Endometrial microvascular endothelial cells (primary cell): ENCODE data around the gene NOP56. TPM values are rescaled to one million over a fixed set of nuclear protein-coding genes. Genes with fewer than 3 reads are reported as not detected.
"Not testable (repeated sequence)": the region's sequence is repeated elsewhere in the genome, so short reads cannot be mapped to it uniquely, and the experiment has no call there.

Experiments used
- in situ Hi-C: cut with HindIII; loops from 2 replicates; pipeline ENCODE4 v1.10.0; 2017; ENCODE audit warnings: low sequenced_read_pairs, low pct_unique_long_range_greater_than_20kb; ENCODE audit errors: inconsistent ontology term
- total RNA-seq: library from RNA; depleted of rRNA; stranded (reverse); fragments of >200 nt; gene quantifications from one replicate; pipeline ENCODE4 v1.2.3, GENCODE V29; 2015; ENCODE audit errors: inconsistent ontology term

The NOP56 gene
- total RNA-seq, 1 donor from 2014 or later: 190 TPM

DNA sequence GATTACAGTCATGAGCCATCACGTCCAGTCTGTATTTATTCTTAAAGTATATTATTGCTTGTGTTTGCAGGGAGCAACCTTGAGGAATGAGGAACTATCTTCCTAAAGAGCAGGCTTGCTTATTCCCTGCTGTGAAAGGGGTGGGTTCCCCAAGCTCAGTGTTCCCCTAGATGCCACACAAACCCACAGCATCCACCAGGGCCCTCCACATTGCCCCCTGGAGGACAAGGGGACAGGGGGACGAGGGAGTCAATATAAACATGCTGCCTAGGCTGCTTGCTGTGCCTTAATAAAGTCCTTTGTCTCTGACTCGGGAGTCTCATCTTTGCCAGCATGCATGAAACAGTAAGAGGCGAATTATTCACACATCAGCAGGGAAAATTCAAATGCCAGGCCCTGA lies 19.5 kb downstream of the NOP56 start:
- in situ Hi-C loops: no loop called here

DNA sequence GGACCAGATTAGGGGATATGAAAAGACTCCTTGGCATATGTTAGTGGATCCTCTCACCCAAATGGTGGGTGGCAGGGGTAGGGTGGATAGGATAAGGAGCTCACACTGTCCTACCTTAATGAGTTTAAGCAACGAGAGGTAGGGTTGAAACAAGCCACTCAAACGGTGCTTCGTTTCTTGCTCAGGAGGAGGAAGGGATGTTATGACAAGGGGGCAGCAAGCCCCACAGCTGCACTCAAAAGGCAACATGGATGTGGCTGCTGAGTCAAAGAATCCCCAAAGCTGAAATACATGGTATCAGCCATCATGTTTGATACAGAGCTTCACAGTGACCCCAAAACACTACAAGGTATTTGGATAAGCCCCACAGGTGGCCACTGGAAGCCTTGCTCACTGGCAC lies 20.0 kb downstream of the NOP56 start:
- in situ Hi-C loops: no loop called here

DNA sequence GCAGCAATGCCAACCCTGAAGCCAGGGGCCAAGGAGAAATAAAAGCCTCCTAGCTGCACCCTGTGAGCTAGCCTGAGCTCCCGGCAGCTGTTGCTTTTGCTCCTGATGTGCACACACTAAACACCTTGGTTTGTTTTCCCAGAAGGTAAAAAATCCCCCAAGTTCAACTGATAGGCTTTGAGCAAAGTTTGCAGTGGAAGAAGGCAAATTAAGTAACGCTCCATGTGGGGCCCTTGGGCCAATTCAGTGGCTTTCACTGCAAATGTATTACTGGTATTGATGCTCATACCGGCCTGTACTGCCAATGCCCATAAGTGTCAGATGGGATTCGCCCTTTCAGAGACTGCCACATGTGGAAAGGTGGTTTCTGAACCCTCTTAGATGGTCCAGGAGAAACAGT lies 21.0 kb downstream of the NOP56 start:
- in situ Hi-C loops: no loop called here

DNA sequence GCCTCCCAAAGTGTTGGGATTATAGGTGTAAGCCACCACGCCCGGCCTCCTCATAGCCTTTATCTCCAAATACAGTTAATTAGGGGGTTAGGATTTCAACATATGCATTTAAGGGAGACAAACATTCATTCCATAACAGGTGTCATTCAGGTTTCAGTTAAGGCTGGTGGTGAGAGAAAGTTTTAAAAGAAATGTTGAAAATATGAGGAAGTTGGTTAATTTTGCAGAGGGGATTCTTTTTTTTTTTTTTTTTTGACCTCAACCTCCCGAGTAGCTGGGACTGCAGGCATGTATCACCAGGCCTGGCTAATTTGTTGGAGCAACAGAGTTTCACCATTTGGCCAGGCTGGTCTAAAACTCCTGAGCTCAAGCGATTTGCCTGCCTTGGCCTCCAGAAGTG lies 27.6 kb downstream of the NOP56 start:
- in situ Hi-C loops: no loop called here

DNA sequence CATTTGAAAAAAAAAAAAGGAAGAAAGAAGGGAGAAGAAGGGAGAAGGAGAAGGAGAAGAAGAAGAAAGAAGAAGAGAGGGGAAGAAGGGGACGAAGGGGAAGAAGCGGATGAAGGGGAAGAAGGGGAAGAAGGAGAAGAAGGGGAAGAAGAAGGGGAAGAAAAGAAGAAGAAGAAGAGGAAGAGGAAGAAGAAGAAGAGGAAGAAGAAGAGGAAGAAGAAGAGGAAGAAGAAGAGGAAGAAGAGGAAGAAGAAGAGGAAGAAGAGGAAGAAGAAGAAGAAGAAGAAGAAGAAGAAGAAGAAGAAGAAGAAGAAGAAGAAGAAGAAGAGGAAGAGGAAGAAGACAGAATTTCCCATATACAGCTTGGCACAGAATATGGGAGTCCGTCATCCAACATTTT lies 29.6 kb downstream of the NOP56 start:
- in situ Hi-C loops: not testable (repeated sequence)

DNA sequence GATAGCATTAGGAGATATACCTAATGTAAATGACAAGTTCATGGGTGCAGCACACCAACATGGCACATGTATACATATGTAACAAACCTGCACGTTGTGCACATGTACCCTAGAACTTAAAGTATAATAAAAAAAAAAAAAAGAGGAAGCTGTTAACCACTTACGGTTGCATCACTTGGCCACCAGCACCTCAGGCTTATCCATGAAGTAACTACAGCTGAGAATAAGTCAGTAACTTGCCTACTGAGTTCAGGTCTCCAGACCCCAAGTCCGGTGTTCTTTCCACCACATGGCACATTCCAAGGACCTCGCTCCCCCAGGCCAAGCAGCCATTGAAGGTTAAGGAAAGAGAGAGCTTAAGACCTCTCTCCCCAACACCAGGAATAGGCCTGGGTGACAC lies 32.4 kb downstream of the NOP56 start:
- in situ Hi-C loops: not testable (repeated sequence)

DNA sequence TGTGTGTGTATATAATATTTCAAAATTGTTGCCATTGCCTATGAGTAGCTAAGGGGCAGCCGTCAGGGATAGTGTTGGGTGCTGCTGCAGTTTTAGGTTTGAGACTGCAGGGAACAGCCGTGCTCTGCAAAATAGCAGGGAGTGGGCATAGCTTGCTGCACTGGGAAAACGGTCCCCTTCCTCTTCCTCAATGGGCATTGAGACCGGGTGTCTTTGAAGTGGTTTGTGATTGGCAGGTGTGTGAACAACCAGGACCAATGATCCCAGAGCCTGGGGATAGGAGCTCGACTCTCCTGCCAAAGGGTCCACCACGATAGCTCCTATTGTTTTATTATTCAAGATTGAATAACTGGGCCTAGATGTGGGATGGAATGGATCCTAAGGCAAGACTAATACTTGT lies 35.1 kb downstream of the NOP56 start:
- in situ Hi-C loops: no loop called here

DNA sequence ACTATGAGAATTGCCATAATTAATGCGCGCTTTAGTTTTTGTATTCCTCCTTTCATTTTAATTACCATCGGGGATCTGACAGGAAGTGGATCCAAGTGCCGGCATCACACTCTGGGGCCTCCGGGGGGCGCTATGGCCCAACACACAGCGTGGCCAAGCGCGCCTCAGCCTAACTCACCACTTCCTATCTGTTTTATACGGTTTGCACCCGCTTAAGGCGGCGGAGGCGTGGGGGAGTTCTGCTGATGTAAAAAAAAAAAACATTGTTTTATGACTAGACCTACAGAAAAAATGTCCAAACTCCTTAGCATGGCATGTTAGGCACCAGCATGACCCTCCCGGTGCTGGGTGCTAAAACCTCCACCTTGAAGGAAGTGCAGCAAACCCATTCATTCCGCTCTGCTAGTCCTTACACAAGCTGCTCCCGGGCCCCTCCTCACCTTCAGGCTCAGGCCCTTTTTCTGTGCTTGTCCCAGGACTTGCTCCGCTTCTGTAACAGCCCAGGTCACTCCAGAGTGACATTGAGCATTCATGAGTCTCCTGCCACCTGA lies 35.7 kb downstream of the NOP56 start:
- in situ Hi-C loops: no loop called here

DNA sequence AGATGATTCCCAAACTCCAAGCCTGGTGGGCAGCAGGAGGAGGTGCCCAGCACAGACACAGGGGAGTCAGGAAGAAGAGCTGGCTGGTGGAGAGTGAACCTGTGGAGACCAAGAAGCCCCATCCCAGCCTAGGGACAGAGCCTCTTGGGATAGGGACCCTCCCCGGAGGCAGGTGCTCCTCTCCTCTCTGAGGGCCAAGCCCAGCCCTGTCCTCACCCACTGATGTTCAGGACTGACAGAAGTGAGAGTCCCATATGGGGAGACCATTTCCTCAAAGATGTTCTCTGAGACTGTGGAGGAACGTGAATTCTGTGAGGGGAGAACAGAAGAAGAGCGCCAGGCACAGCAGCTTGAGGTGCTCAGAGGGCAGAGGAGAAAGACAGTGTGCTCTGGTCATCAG lies 37.8 kb downstream of the NOP56 start:
- in situ Hi-C loops: no loop called here

DNA sequence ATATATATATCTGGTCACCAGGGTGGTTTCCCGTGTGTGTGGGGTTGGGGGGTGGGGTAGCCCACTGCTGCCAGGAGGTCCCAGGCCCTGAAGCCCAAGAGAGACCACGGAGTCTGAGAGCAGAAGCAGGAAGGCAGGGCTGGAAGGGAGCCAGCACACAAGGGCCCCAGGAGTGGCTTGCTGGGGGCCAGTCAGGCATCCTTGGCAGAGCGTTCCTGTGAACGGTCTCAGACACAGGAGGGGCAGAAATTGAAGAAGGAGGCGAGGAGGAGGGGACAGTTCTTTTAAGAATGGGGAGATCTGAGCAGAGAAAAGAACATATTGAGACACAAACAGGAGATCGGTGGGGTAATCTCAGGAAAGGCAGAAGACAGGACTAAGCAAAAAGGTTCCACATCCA lies 38.3 kb downstream of the NOP56 start:
- in situ Hi-C loops: no loop called here

DNA sequence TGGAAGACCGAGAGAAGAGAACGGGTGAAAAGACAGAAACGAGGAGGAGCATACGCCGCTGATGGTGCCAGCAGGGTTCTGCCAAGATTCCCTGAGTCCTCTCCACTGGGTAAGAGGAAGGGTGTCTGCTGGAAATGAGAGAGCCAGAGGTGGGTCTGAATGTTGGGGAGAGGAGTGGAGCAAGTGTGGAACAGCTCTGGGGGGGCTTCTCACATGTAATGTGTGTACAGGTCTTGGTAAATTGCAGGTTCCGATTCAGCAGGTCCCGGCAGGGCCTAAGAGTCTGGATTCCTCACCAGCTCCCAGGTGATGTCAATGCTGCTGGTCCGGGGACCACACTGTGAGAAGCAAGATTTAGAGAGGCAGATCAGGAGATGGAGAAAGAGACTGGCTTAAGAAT lies 38.7 kb downstream of the NOP56 start:
- in situ Hi-C loops: no loop called here

DNA sequence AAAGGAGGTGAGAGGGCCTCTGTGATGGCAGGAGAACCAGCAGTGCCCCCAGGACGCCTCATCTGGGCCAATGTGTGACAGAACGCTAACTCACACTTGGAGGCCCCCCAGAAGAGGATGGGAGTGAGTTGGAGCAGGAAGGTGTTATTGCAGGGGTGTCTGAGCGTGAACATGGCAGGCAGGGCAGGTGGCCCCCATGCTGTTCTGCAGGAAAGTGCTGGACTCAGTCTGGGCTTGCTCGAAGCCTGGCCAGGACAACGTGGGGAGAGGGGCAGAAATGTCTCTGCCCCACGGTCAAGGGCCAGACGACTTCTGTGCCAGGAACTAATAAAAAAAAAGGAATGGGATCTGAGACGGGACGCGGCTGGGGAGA lies 39.2 kb downstream of the NOP56 start:
- in situ Hi-C loops: no loop called here

DNA sequence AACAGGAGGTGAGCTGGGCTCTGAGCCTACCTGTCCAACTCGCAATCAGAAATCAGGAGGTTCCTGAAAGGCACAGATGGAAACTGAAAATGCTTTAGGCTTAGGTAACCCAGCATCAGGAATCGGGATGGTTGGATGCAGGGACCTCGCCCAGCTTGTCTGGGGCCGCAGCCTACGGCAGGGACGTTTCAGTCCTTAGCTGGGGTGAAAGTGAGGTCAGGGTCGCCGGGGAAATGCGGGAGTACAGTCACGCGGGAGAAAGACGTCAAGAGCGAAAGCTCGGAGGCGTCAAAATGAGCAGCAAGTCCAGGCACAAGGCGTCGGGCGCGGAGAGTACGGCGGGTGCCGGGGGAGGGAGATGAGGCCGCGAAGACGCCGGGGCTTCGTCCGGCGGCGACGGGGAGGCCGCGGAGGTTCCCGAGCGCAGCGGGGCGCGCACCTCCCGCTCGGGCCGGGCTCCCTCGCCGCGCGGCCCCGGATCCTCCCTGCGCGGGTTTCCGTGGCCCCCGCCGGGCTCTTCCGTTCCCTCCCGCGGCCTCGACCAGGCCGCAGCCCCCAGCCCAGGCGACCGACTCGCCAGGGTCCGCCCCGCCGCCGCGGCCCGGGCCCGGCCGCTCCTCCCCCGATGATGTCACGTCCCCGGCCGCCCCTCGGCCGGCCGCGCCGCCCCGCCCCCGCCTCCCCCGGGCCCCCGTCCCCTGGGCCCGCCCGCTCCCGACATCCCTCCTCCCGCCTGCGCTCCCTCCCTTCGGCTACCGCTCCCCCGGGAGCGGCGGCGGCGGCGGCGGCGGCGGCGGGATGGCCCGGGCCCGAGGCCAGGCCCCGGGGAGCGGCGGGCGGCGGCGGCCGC lies 39.8 kb downstream of the NOP56 start, which contains the start of gene EBF4:
EBF4 (plus strand) TSS at position 745 of the 850 bp plus-strand sequence. CDS start 866 bp downstream, outside the sequence.
- in situ Hi-C loops: no loop called here

DNA sequence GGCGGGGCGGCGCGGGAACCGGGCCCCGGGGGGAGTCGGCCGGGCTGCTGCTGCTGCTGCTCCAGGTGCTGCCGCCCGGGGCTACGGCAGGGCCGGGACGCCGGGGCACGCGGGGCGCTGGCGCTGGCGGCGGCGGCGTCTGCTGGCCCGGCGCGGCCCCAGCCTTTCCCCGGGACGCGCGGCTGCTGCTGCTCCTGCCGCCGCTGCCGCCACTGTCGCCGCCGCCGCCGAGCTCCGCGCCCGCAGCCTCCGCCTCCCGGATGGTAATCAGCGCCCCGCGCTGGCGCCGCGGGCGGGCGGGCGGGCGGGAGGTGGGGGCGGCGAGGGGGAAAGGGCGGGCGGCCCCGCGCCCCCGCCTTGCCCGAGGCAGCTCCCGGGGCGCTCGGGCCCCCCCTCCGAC lies 40.5 kb downstream of the NOP56 start:
- in situ Hi-C loops: no loop called here

DNA sequence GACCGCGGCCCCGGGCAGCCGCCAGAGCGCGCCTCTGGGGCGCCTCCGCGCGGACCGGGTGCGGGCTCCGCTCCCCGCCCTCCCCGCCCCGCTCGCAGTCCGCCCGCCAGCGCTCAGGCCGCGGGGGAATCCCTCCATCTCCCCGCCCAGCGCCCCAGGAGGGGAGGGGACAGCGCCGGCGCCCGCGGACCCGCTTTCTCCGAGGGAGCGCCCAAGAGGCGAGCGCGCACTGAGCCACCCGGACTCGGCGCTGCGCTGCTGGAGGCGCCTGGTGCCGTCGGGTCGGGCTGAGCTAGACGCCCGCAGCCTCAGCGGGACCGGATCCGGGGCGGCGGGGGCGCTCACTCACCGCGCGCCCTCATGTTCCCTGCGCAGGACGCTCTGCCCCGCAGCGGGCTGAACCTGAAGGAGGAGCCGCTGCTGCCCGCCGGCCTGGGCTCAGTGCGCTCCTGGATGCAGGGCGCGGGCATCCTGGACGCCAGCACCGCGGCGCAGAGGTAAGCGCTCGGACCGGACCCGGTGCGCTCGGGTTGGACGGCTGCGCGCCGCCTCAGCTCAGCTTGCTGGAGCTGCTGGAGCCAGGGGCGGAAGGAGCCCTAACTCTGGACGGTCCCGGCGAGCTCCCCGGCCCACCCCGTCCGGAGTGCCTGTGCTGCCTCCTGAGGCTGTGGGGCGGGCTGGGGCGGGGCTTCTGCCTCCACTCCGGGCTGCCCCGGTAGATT lies 41.0 kb downstream of the NOP56 start:
- in situ Hi-C loops: no loop called here

DNA sequence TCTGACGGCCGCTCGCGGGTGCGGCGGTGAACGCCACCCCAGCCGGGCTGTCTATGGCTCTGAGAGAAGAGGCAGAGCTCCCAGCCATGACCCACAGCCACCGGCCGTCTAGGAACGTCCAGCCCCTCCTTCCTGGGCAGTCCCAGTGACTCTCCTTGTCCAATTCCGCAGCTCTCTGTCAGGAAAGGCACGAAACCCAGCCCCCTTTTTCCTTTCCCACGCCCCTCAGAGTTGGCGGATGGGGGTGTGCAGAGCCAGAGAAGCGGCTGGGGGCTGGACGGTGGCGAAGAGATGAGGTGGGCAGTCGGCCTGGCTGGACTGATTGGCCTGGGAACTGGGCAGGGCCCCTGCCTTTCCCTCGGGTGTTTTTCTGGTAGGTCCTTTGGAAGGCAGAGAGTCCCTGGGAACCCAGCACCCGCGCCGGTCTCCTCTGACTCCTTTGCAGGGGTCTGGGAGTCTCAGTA lies 41.6 kb downstream of the NOP56 start:
- in situ Hi-C loops: no loop called here

DNA sequence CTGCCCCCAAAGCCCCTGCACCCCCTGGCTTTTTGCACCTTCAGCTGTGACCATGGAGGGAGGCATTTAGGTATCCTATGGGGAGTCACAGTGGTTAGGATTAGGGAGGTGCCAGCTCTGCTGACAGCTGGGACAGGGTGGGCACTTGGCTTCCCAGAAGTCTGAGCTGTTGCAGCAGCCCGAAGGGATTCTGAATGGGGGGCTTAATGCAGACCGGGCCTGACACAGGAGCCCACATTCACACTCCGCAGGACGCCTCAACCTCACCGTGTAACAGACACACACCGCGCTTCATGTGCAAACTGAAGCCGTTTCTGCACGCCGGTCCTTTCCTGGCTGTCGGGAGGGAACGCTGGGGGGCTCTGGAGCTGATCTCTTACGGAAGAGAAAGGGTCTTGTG lies 42.1 kb downstream of the NOP56 start:
- in situ Hi-C loops: no loop called here

DNA sequence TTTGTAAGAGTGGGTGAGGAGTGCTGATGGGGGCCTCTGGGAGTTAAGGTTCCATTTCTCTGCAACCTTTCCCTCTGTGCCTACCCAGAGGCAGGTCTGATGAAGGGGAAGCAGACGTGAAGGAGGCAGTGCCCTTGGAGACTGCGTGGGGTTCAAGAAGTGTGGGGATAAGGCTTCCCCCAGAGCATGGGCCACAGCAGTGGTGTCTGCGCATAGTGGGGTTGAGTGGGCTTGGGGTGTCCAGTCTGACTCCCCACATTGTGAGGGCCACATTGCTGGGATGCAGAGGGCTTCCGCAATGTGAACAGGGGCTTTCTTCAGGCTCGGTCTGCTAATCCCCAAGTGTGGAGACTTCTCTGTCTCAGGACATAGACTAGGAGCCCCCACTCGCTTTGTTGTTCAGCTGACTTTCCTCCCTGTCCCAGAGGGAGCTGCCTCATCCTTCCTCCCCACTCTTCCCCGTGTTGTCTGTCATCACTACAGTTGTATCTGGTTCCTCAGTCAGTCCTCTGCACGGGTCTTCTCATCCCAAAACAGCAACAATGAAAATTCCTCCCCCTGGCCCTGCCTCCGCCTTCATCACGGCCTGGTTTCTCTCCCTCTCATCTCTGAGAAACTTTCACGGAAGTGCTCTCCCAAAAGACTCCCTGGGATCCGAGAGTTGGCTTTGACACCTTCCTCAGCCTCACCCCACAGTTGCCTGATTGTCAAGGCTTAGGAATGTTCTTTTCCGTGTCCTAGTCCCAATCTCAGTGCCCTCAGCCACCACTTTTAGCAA lies 43.0 kb downstream of the NOP56 start:
- in situ Hi-C loops: no loop called here

DNA sequence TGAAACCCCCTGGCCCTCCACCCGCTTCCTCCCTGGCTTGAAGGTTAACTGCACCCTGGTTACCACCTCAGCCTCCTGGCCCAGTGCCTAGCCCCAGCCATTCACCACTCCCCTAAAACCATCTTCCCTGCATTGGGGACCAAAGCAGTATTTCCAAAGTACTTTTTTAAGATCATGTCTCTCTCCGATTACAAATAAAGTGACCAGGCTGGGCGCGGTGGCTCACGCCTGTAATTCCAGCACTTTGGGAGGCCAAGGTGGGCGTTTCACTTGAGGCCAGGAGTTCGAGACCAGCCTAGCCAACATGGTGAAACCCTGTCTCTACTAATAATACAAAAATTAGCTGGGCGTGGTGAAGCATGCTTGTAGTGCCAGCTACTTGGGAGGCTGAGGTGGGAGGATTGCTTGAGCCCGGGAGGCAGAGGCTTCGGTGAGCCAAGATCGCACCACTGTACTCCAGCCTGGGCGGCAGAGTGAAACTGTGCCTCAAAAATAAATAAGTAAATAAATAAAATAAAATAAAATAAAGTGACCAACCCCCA lies 43.6 kb downstream of the NOP56 start:
- in situ Hi-C loops: not testable (repeated sequence)
